ENCODE data around the gene SP6.

SP6 gene

GRCh38 chr17:47898241-47898640, 47.3 kb upstream of the SP6 start:
- no peak for ATAC-seq
- TF ChIP-seq TSHZ2 (CRISPR knock-in tag; IDR thresholded peaks at IDR 0.05) (no peak), CSRNP3 (CRISPR knock-in tag; IDR thresholded peaks at IDR 0.05) (no peak), TOX (CRISPR knock-in tag; IDR thresholded peaks at IDR 0.05; ENCODE audit: borderline replicate concordance) (no peak), PPARA (CRISPR knock-in tag; IDR thresholded peaks at IDR 0.05; ENCODE audit: borderline replicate concordance) (no peak), ESRRG (CRISPR knock-in tag; IDR thresholded peaks at IDR 0.05) (no peak), TCF4 (CRISPR knock-in tag; IDR thresholded peaks at IDR 0.05; ENCODE audit: borderline replicate concordance) (no peak), POU6F1 (CRISPR knock-in tag; IDR thresholded peaks at IDR 0.05; ENCODE audit: borderline replicate concordance, low read depth) (no peak), ZNF565 (CRISPR knock-in tag; conservative IDR thresholded peaks at IDR 0.05; ENCODE audit: low read depth) (no peak), ZNF8 (CRISPR knock-in tag; IDR thresholded peaks at IDR 0.05) (no peak), GLIS3 (CRISPR knock-in tag; IDR thresholded peaks at IDR 0.05) (no peak), SNAI2 (CRISPR knock-in tag; IDR thresholded peaks at IDR 0.05) (no peak), CSDC2 (CRISPR knock-in tag; IDR thresholded peaks at IDR 0.05) (no peak), RARB (CRISPR knock-in tag; IDR thresholded peaks at IDR 0.05) (no peak), ZC3H10 (CRISPR knock-in tag; IDR thresholded peaks at IDR 0.05) (no peak)
- TF ChIP-seq, protein P1, sequence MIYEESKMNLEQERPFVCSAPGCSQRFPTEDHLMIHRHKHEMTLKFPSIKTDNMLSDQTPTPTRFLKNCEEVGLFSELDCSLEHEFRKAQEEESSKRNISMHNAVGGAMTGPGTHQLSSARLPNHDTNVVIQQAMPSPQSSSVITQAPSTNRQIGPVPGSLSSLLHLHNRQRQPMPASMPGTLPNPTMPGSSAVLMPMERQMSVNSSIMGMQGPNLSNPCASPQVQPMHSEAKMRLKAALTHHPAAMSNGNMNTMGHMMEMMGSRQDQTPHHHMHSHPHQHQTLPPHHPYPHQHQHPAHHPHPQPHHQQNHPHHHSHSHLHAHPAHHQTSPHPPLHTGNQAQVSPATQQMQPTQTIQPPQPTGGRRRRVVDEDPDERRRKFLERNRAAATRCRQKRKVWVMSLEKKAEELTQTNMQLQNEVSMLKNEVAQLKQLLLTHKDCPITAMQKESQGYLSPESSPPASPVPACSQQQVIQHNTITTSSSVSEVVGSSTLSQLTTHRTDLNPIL (CRISPR knock-in tag; IDR thresholded peaks at IDR 0.05; ENCODE audit: low read depth): no peak

DNA sequence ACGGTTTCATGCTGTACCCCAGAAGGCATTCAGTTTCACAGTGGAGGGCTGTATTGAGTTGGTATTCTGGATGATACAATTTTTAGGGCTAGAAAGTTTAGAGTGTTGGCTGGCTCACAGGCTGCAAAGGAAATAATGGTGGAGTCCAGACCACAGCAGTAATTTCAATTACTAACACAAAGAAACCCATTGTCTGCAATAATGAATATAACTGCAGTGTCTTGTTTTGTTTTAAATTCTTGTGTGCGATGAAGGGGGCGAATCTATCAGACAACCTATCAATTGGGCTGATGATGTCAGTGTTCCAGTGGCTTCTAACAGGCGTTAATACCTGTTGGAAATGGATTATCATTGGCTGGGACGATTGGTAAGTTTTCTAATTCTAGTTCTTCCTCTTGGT, 46.6 kb upstream of the SP6 start:
- TF ChIP-seq PPARA (CRISPR knock-in tag; IDR thresholded peaks at IDR 0.05; ENCODE audit: borderline replicate concordance) (no peak), CSRNP3 (CRISPR knock-in tag; IDR thresholded peaks at IDR 0.05) (no peak), ZFP30 (CRISPR knock-in tag; IDR thresholded peaks at IDR 0.05) (no peak), PATZ1 (CRISPR knock-in tag; IDR thresholded peaks at IDR 0.05; ENCODE audit: borderline replicate concordance) (no peak), ESRRG (CRISPR knock-in tag; IDR thresholded peaks at IDR 0.05) (no peak), ZNF70 (CRISPR knock-in tag; IDR thresholded peaks at IDR 0.05) (no peak), SNAI2 (CRISPR knock-in tag; IDR thresholded peaks at IDR 0.05) (no peak), ISL1 (CRISPR knock-in tag; IDR thresholded peaks at IDR 0.05) (no peak), TCF4 (CRISPR knock-in tag; IDR thresholded peaks at IDR 0.05; ENCODE audit: borderline replicate concordance) (no peak), TSHZ2 (CRISPR knock-in tag; IDR thresholded peaks at IDR 0.05) (no peak), OSR1 (CRISPR knock-in tag; IDR thresholded peaks at IDR 0.05) (no peak), GLIS3 (CRISPR knock-in tag; IDR thresholded peaks at IDR 0.05) (no peak), TOX (CRISPR knock-in tag; IDR thresholded peaks at IDR 0.05; ENCODE audit: borderline replicate concordance) (no peak), ZNF565 (CRISPR knock-in tag; conservative IDR thresholded peaks at IDR 0.05; ENCODE audit: low read depth) (no peak), ARNTL (CRISPR knock-in tag; IDR thresholded peaks at IDR 0.05; ENCODE audit: borderline replicate concordance, low read depth) (no peak), ZNF8 (CRISPR knock-in tag; IDR thresholded peaks at IDR 0.05) (no peak), CSDC2 (CRISPR knock-in tag; IDR thresholded peaks at IDR 0.05) (no peak), RARB (CRISPR knock-in tag; IDR thresholded peaks at IDR 0.05) (no peak), BACH2 (CRISPR knock-in tag; IDR thresholded peaks at IDR 0.05; ENCODE audit: borderline replicate concordance) (no peak), ZC3H10 (CRISPR knock-in tag; IDR thresholded peaks at IDR 0.05) (no peak)
- no peak for ATAC-seq
